Mesothelial cell of epicardium (in vitro differentiated cells): ENCODE results near the gene METTL16. TPM values are rescaled to one million over a fixed set of nuclear protein-coding genes. Genes with fewer than 3 reads are reported as not detected.

Experiments
- DNase-seq, 2 experiments: peaks; one replicate each; pipeline ENCODE4 v3.0.0; 2021; ENCODE audit warnings: low spot score in 2 of 2; ENCODE audit not compliant: unreplicated experiment in 2 of 2
- H3K27ac Mint-ChIP-seq: 2 replicates; pipeline ENCODE4 v1.8.0; 2021; ENCODE audit warnings: mixed read lengths
- H3K27me3 Mint-ChIP-seq: 2 replicates; pipeline ENCODE4 v1.8.0; 2021; ENCODE audit warnings: low read depth, mixed read lengths
- H3K36me3 Mint-ChIP-seq: 2 replicates; pipeline ENCODE4 v1.8.0; 2021; ENCODE audit warnings: mixed read lengths
- H3K4me1 Mint-ChIP-seq: 2 replicates; pipeline ENCODE4 v1.8.0; 2021; ENCODE audit warnings: mixed read lengths
- H3K4me3 Mint-ChIP-seq: 2 replicates; pipeline ENCODE4 v1.8.0; 2021; ENCODE audit warnings: mild to moderate bottlenecking, moderate library complexity, mixed read lengths
- H3K9me3 Mint-ChIP-seq: 2 replicates; pipeline ENCODE4 v1.8.0; 2021; ENCODE audit warnings: mixed read lengths
- CTCF ChIP-seq: fragments of 200-600 bp; sonication (generic); IDR thresholded peaks from one replicate; pipeline ENCODE4 v1.5.0; 2021; ENCODE audit warnings: antibody characterized with exemption; ENCODE audit not compliant: unreplicated experiment
- total RNA-seq: library from RNA; stranded (reverse); gene quantifications from 3 replicates; pipeline ENCODE4 v1.2.1, GENCODE V29; 2021

METTL16 gene
- total RNA-seq, 1 donor from 2014 or later = 42.3 TPM

- TF ChIP-seq CTCF = no peak
- peaks cover 3% of the 10 kb centered on the region for H3K36me3 Mint-ChIP-seq
- no peaks in the 10 kb centered on the region for H3K9me3 Mint-ChIP-seq
- H3K27me3 Mint-ChIP-seq = no peaks in the 10 kb centered on the region
- peaks cover 9% of the 10 kb centered on the region for H3K4me1 Mint-ChIP-seq
- no peak overlapping the region for H3K4me3 Mint-ChIP-seq
- no peak overlapping the region for H3K27ac Mint-ChIP-seq
- DNase-seq = no peak
Observed at GRCh38 chr17:2485543-2485942, 26.1 kb downstream of the METTL16 start.

DNA sequence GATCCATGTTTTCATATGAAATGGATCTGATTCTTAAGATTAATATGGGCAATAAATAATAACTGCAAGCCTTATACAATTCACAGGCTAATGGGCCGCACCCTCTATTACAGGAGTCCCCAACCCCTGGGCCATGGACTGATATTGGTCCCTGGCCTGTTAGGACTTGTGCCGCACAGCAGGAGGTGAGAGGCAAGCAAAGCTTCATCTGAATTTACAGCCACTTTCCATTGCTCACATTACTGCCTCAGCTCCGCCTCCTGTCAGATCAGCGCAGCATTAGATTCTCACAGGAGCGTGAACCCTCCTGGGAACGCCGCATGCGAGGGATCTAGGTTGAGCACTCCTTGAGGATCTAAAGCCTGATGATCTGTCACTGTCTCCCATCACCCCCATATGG is 26.8 kb downstream of the METTL16 start:
- TF ChIP-seq CTCF = no peak
- Mint-ChIP-seq H3K9me3 (no peaks in the 10 kb centered on the region), H3K27me3 (no peaks in the 10 kb centered on the region), H3K36me3 (peaks cover 3% of the 10 kb centered on the region), H3K4me1 (peaks cover 12% of the 10 kb centered on the region), H3K4me3 (no peak overlapping the region), H3K27ac (peak overlapping the region; percentile 15)
- no peak for DNase-seq

DNA sequence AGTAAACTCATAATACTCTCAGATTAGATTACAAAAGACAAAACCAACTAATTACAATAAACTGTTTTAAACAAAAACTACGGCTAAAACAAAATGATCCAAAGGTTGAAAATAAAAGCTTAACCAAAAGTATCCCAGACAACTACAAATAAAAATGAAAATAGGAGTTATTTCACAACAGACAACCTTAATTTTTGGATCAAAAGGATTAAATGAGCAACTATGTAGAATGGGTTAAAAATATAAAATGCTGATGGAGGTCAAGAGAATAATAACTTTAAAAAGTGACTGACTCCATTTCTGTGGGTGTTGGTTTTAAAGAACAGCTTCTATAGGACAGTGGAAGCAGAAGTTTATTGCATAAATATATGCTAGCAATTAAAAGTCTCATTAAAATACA is 28.6 kb downstream of the METTL16 start:
- Mint-ChIP-seq H3K27ac (no peak overlapping the region), H3K9me3 (no peaks in the 10 kb centered on the region), H3K4me3 (no peak overlapping the region), H3K4me1 (peaks cover 12% of the 10 kb centered on the region), H3K36me3 (peaks cover 1% of the 10 kb centered on the region), H3K27me3 (no peaks in the 10 kb centered on the region)
- TF ChIP-seq CTCF = no peak
- DNase-seq = no peak

GRCh38 chr17:2482218-2482617 is 29.5 kb downstream of the METTL16 start:
- Mint-ChIP-seq H3K27ac (no peak overlapping the region), H3K9me3 (no peaks in the 10 kb centered on the region)

GRCh38 chr17:2481760-2482159 is 29.9 kb downstream of the METTL16 start:
- no peak overlapping the region for H3K4me3 Mint-ChIP-seq
- peaks cover 12% of the 10 kb centered on the region for H3K4me1 Mint-ChIP-seq
- H3K27ac Mint-ChIP-seq = no peak overlapping the region
- DNase-seq = no peak
- H3K36me3 Mint-ChIP-seq = peaks cover 8% of the 10 kb centered on the region
- no peak for TF ChIP-seq CTCF
- no peaks in the 10 kb centered on the region for H3K9me3 Mint-ChIP-seq
- H3K27me3 Mint-ChIP-seq = no peaks in the 10 kb centered on the region

More at GRCh38 chr17:2482218-2482617, 29.5 kb downstream of the METTL16 start:
- no peak for TF ChIP-seq CTCF
- Mint-ChIP-seq H3K36me3 (peaks cover 8% of the 10 kb centered on the region), H3K4me3 (no peak overlapping the region), H3K27me3 (no peaks in the 10 kb centered on the region), H3K4me1 (peaks cover 12% of the 10 kb centered on the region)
- DNase-seq = no peak

DNA sequence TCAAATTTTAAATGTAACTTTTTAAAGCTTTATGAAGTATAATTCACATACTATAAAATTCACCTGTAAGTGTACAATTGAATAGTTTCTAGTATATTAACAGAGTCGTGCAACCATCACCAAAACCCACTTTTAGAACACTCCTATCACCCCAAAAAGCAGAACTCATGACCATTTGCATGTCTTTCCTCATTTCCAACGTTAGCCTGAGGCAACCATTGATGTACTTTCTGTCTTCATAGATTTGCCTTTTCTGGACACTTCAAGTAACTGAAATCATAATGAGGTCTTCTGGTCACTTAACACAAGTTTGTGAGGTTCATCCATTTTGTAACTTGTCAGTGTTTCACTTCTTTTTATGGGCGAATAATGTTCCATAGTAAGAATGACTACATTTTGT is 33.2 kb downstream of the METTL16 start:
- no peak for TF ChIP-seq CTCF
- peaks cover 3% of the 10 kb centered on the region for H3K4me1 Mint-ChIP-seq

More for the DNA sequence above, 33.2 kb downstream of the METTL16 start:
- Mint-ChIP-seq H3K36me3 (peaks cover 25% of the 10 kb centered on the region), H3K9me3 (no peaks in the 10 kb centered on the region), H3K27ac (no peak overlapping the region), H3K4me3 (no peak overlapping the region), H3K27me3 (no peaks in the 10 kb centered on the region)
- DNase-seq = no peak
